DMS79 (cell line): ENCODE results near the gene ODF2.
"Not testable (repeated sequence)": the region's sequence is repeated elsewhere in the genome, so short reads cannot be mapped to it uniquely, and the experiment has no call there.

Experiments used
- DNase-seq: peaks from one replicate; lab custom pipeline; 2025; lab: John Stamatoyannopoulos, UW

The ODF2 gene

GRCh38 chr9:128424268-128424780 lies 31.5 kb upstream of the ODF2 start:
- no peak for DNase-seq

- DNase-seq, result no peak
Measured at GRCh38 chr9:128428644-128429512, 26.9 kb upstream of the ODF2 start.

GRCh38 chr9:128429513-128430086 lies 26.2 kb upstream of the ODF2 start:
- no peak for DNase-seq

- DNase-seq, result no peak
Measured at GRCh38 chr9:128431207-128431606, 24.6 kb upstream of the ODF2 start.

- DNase-seq, result no peak
Measured at GRCh38 chr9:128434340-128434739, 21.5 kb upstream of the ODF2 start.

- DNase-seq, result no peak
Measured at GRCh38 chr9:128435611-128436010, 20.2 kb upstream of the ODF2 start.

- DNase-seq, result peak; percentile 48
Measured at GRCh38 chr9:128438343-128439109, 17.3 kb upstream of the ODF2 start.

GRCh38 chr9:128439273-128439672 lies 16.5 kb upstream of the ODF2 start:
- no peak for DNase-seq

GRCh38 chr9:128442150-128442549 lies 13.7 kb upstream of the ODF2 start:
- DNase-seq, result no peak

GRCh38 chr9:128446505-128446904 lies 9.3 kb upstream of the ODF2 start:
- not testable (repeated sequence) for DNase-seq

- DNase-seq, result no peak
Measured at GRCh38 chr9:128448746-128449145, 7.1 kb upstream of the ODF2 start.

- no peak for DNase-seq
Measured at GRCh38 chr9:128454991-128455390, 815 bp upstream of the ODF2 start.

GRCh38 chr9:128456613-128457061 lies 831 bp downstream of the ODF2 start:
- peak; percentile 32 for DNase-seq

GRCh38 chr9:128457207-128457606 lies 1.4 kb downstream of the ODF2 start:
- no peak for DNase-seq

- no peak for DNase-seq
Measured at GRCh38 chr9:128459011-128459410, 3.2 kb downstream of the ODF2 start.

GRCh38 chr9:128469070-128469469 lies 13.3 kb downstream of the ODF2 start:
- no peak for DNase-seq

GRCh38 chr9:128470560-128470959 lies 14.8 kb downstream of the ODF2 start:
- DNase-seq, result peak; percentile 24

GRCh38 chr9:128473104-128473503 lies 17.3 kb downstream of the ODF2 start:
- no peak for DNase-seq

GRCh38 chr9:128475867-128476266 lies 20.1 kb downstream of the ODF2 start:
- DNase-seq, result no peak

GRCh38 chr9:128479262-128479661 lies 23.5 kb downstream of the ODF2 start:
- no peak for DNase-seq

GRCh38 chr9:128481561-128481960 lies 25.8 kb downstream of the ODF2 start:
- DNase-seq, result no peak

- DNase-seq, result no peak
Measured at GRCh38 chr9:128482186-128482585, 26.4 kb downstream of the ODF2 start.
